SK-N-MC (cell line): ENCODE results near the gene KIAA1755.

Experiments used
- EZH2 ChIP-seq: fragments of 200-600 bp; sonication (generic); IDR thresholded peaks from one replicate; pipeline ENCODE4 v1.6.1; 2017; ENCODE audit warnings: antibody characterized with exemption
- FOXP2 ChIP-seq: optimal IDR thresholded peaks from 2 replicates; pipeline ENCODE3; 2011; ENCODE audit warnings: mild to moderate bottlenecking, moderate library complexity; ENCODE audit not compliant: insufficient read depth; ENCODE audit errors: extremely low read length, control extremely low read depth
- POLR2AphosphoS5 ChIP-seq: IDR thresholded peaks from 2 replicates; pipeline ENCODE4 v1.6.1; 2012; ENCODE audit warnings: mild to moderate bottlenecking, low read depth, low read length, borderline replicate concordance

DNA sequence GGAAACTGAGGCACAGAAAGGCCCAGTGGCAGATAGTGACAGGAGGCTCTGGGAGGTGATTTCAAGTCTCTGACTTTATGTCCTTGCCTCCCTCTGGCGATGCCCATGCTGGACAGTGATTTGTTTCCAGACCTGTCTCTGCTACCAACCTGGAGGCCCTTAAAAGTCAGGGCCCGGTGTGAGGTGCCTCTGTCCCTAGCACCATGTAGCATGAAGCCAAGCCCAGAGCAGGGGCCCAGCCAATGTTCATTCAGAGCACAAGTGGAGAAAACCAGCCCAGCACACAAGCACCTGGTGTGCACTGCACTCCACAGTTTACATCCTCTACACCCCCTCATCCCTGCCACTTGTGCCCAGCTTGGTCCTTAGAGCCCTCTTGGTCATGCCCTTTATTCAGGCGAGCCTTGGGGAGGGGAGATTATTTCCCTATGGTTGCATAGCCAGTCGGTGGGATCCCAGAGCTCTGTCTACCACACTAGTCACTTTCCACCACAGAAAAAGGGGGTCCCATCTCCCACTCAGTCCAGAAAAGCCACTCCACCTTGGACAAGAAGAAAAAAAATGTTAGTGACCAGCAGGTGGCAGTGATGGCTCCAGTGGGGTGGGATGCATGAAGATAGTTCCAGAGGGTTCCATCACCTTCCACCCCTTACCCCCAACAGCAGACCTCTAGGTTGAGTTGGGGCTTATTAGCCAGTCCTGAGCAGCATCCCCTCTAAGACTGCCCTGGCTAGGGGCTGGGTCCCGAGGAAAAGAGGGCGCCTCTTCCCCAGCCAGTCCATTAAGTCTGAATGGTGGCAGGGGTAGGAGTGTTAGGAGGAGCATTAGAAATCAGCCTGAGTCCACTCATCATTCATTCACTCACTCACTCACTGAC is 30.9 kb downstream of the KIAA1755 start:
- no peak for TF ChIP-seq EZH2
- no peak for TF ChIP-seq POLR2AphosphoS5
- no peak for TF ChIP-seq FOXP2
